H9 (cell line): ENCODE data around the gene MCM3AP. TPM values are rescaled to one million over a fixed set of nuclear protein-coding genes. Genes with fewer than 3 reads are reported as not detected.
A peak's percentile ranks its signal among the peaks of the same experiment; 100 is the strongest.

Experiments
- DNase-seq: peaks from one replicate; pipeline ENCODE4 v3.0.0-alpha.2; 2017
- H2AFZ ChIP-seq: one replicate; pipeline ENCODE4 v1.6.1; 2013; ENCODE audit warnings: mild to moderate bottlenecking, low read length, control low read depth, moderate library complexity
- H2AK5ac ChIP-seq: 2 replicates; pipeline ENCODE4 v1.6.1; 2013; ENCODE audit warnings: low read length, control low read depth, mixed read lengths; ENCODE audit not compliant: insufficient read length
- H2BK120ac ChIP-seq: one replicate; pipeline ENCODE4 v1.6.1; 2013; ENCODE audit warnings: low read depth, mild to moderate bottlenecking, low read length, control low read depth, inconsistent platforms; ENCODE audit not compliant: poor library complexity, severe bottlenecking
- H2BK12ac ChIP-seq: 2 replicates; pipeline ENCODE4 v1.6.1; 2013; ENCODE audit warnings: low read length, control low read depth, mixed read lengths, low read depth; ENCODE audit not compliant: insufficient read length
- H2BK15ac ChIP-seq: 2 replicates; pipeline ENCODE4 v1.6.1; 2013; ENCODE audit warnings: low read depth, low read length, control low read depth
- H2BK20ac ChIP-seq: one replicate; pipeline ENCODE4 v1.6.1; 2013; ENCODE audit warnings: low read depth, mild to moderate bottlenecking, low read length, control low read depth, inconsistent platforms; ENCODE audit not compliant: poor library complexity, severe bottlenecking
- H2BK5ac ChIP-seq: 2 replicates; pipeline ENCODE4 v1.6.1; 2013; ENCODE audit warnings: low read length, control low read depth, mixed read lengths; ENCODE audit not compliant: insufficient read length
- H3K14ac ChIP-seq: 2 replicates; pipeline ENCODE4 v1.6.1; 2013; ENCODE audit warnings: low read length, control low read depth; ENCODE audit not compliant: insufficient read depth
- H3K18ac ChIP-seq: 2 replicates; pipeline ENCODE4 v1.6.1; 2013; ENCODE audit warnings: low read depth, mild to moderate bottlenecking, mixed read lengths, low read length, control low read depth; ENCODE audit not compliant: insufficient read length
- H3K23ac ChIP-seq: 2 replicates; pipeline ENCODE4 v1.6.1; 2013; ENCODE audit warnings: low read length, control low read depth, mixed read lengths, low read depth; ENCODE audit not compliant: insufficient read length
- H3K23me2 ChIP-seq: 2 replicates; pipeline ENCODE4 v1.6.1; 2013; ENCODE audit warnings: low read depth, mild to moderate bottlenecking, mixed read lengths, low read length, control low read depth; ENCODE audit not compliant: insufficient read length, poor library complexity, severe bottlenecking
- H3K27ac ChIP-seq: 2 replicates; pipeline ENCODE4 v1.5.1; 2013; ENCODE audit warnings: low read length, control low read depth, mixed read lengths, low read depth; ENCODE audit not compliant: insufficient read length
- H3K27me3 ChIP-seq: 2 replicates; pipeline ENCODE4 v1.6.1; 2013; ENCODE audit warnings: low read length, control low read depth, inconsistent platforms; ENCODE audit not compliant: insufficient read depth
- H3K4ac ChIP-seq: 2 replicates; pipeline ENCODE4 v1.6.1; 2013; ENCODE audit warnings: low read depth, mild to moderate bottlenecking, control low read depth, inconsistent platforms, low read length, moderate library complexity
- H3K4me1 ChIP-seq: 2 replicates; pipeline ENCODE4 v1.6.1; 2013; ENCODE audit warnings: low read length, control low read depth, inconsistent platforms; ENCODE audit not compliant: insufficient read depth
- H3K4me2 ChIP-seq: 2 replicates; pipeline ENCODE4 v1.6.1; 2013; ENCODE audit warnings: low read length, control low read depth, mixed read lengths; ENCODE audit not compliant: insufficient read length, insufficient read depth
- H3K56ac ChIP-seq: 2 replicates; pipeline ENCODE4 v1.6.1; 2013; ENCODE audit warnings: low read depth, mild to moderate bottlenecking, mixed read lengths, low read length, control low read depth; ENCODE audit not compliant: insufficient read length
- H3K79me1 ChIP-seq: 2 replicates; pipeline ENCODE4 v1.6.1; 2013; ENCODE audit warnings: low read depth, mild to moderate bottlenecking, moderate library complexity, low read length, control low read depth, inconsistent platforms; ENCODE audit not compliant: insufficient read depth, poor library complexity, severe bottlenecking
- H3K79me2 ChIP-seq: 2 replicates; pipeline ENCODE4 v1.6.1; 2013; ENCODE audit warnings: low read length, control low read depth, inconsistent platforms; ENCODE audit not compliant: insufficient read depth
- H3K9ac ChIP-seq: 2 replicates; pipeline ENCODE4 v1.6.1; 2013; ENCODE audit warnings: low read length, control low read depth, mixed read lengths; ENCODE audit not compliant: insufficient read length; ENCODE audit errors: extremely low read depth
- H3K9me3 ChIP-seq: one replicate; pipeline ENCODE4 v1.6.1; 2013; ENCODE audit warnings: low read depth, low read length, inconsistent platforms; ENCODE audit not compliant: control insufficient read depth
- H3T11ph ChIP-seq: one replicate; pipeline ENCODE4 v1.6.1; 2013; ENCODE audit warnings: mild to moderate bottlenecking, low read length, control low read depth, inconsistent platforms
- H4K20me1 ChIP-seq: one replicate; pipeline ENCODE4 v1.6.1; 2013; ENCODE audit not compliant: control insufficient read depth, insufficient read length, insufficient read depth
- H4K5ac ChIP-seq: 2 replicates; pipeline ENCODE4 v1.6.1; 2013; ENCODE audit warnings: low read depth, mild to moderate bottlenecking, mixed read lengths, low read length, control low read depth; ENCODE audit not compliant: insufficient read length
- H4K8ac ChIP-seq: replicated peaks from 2 replicates; pipeline ENCODE4 v1.6.1; 2013; ENCODE audit warnings: low read length, control low read depth, mixed read lengths, low read depth; ENCODE audit not compliant: insufficient read length
- H4K91ac ChIP-seq: 2 replicates; pipeline ENCODE4 v1.6.1; 2013; ENCODE audit warnings: low read depth, mild to moderate bottlenecking, moderate library complexity, mixed read lengths, low read length, control low read depth; ENCODE audit not compliant: insufficient read length
- H3K27ac Mint-ChIP-seq, 3 experiments: 2 replicates in 2 of 3; 3 replicates in 1 of 3; pipeline ENCODE4 v1.8.0; 2020 to 2021; ENCODE audit warnings: mixed read lengths in 3 of 3, mild to moderate bottlenecking in 1 of 3, moderate library complexity in 1 of 3
- H3K27me3 Mint-ChIP-seq: 2 replicates; pipeline ENCODE4 v1.8.0; 2021; ENCODE audit warnings: low read depth, mild to moderate bottlenecking, moderate library complexity, mixed read lengths
- H3K36me3 Mint-ChIP-seq, 3 experiments: 2 replicates in 2 of 3; 3 replicates in 1 of 3; pipeline ENCODE4 v1.8.0; 2020 to 2021; ENCODE audit warnings: low read depth in 3 of 3, mixed read lengths in 3 of 3; ENCODE audit not compliant: insufficient read depth in 1 of 3
- H3K4me1 Mint-ChIP-seq, 2 experiments: 2 replicates each; pipeline ENCODE4 v1.8.0; 2020; ENCODE audit warnings: mixed read lengths in 2 of 2
- H3K4me3 Mint-ChIP-seq, 2 experiments: 2 replicates in 1 of 2; 3 replicates in 1 of 2; pipeline ENCODE4 v1.8.0; 2020 to 2021; ENCODE audit warnings: mild to moderate bottlenecking in 2 of 2, mixed read lengths in 2 of 2, moderate library complexity in 1 of 2
- H3K9me3 Mint-ChIP-seq, 2 experiments: 2 replicates in 1 of 2; 3 replicates in 1 of 2; pipeline ENCODE4 v1.8.0; 2020; ENCODE audit warnings: mild to moderate bottlenecking in 2 of 2, mixed read lengths in 2 of 2, moderate library complexity in 1 of 2
- WGBS: extraction: QIAGEN DNeasy Blood & Tissue Kit; methylation state at CpG from one replicate; pipeline ENCODE4 v1.1.7; 2013; ENCODE audit warnings: missing lambda C conversion rate, low lambda C conversion rate, mixed read lengths; ENCODE audit not compliant: insufficient read length; ENCODE audit errors: extremely low coverage; 5-methylcytosine and 5-hydroxymethylcytosine counted together
- total RNA-seq: library from RNA; stranded (reverse); gene quantifications from 2 replicates; pipeline ENCODE4 v1.2.1, GENCODE V29; 2021
- TF ChIP-seq, protein P1 (sequence below): fragments of 200-600 bp; sonication (generic); conservative IDR thresholded peaks from 3 replicates; pipeline ENCODE4 v1.8.0; 2021; ENCODE audit warnings: antibody characterized with exemption, mild to moderate bottlenecking

Gene MCM3AP
- total RNA-seq, 1 experiment from 2014 or later, result 124 TPM

DNA sequence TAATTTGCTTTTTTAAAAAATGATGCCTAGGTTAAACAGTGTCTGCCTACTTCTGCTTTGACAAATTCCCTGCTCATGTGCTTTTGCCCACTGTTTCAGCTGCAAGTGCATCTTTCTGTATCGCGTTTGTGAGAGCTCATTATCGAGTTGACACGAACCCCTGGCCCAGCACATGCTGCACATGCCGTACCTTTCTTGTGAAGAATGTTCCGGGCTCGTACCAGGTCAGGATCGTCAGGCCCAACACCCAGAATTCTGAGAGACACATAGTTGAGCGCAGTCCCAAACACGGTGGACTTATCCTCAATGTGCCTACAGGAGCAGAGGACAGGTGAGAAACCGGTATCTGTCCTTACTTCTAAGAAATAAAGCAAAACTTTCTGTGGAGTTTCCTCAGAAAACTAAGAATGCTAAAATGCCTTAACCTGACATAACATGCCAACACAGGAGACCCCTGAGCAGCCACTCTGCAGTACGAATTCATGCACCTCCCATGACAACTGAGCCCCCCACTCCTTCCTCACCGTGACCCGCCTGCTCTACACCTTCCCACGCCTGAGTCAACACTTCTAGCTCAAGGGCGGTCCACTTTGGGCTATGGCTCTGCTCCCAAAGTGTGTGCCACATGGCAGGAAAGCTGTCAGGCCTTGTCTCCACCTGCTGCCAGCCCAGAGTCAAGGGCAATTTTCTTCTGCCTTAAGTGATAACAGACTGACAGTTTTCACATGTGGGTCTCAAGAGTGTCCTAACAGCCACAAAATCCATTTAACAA is 63.6 kb downstream of the MCM3AP start:
- no peak overlapping the region for H2AK5ac ChIP-seq
- WGBS, result no CpG with 5 or more reads among the region's 16 CpGs
- H3K9me3 ChIP-seq, result no peaks in the 10 kb centered on the region
- H4K20me1 ChIP-seq, result no peaks in the 10 kb centered on the region
- no peaks in the 10 kb centered on the region for H3K27me3 ChIP-seq
- H3K4me2 ChIP-seq, result no peak overlapping the region
- H3K4me1 ChIP-seq, result no peaks in the 10 kb centered on the region
- H3K27ac ChIP-seq, result no peak overlapping the region
- no peak overlapping the region for H3K4ac ChIP-seq
- H3K56ac ChIP-seq, result no peak overlapping the region
- no peak overlapping the region for H3K23ac ChIP-seq
- peaks cover 47 to 60% (median 49%) of the 10 kb centered on the region in 3 experiments for H3K36me3 Mint-ChIP-seq
- H3K9ac ChIP-seq, result no peak overlapping the region
- DNase-seq, result no peak
- peaks cover 11 to 13% of the 10 kb centered on the region in 2 experiments for H3K9me3 Mint-ChIP-seq
- no peak overlapping the region for H3K18ac ChIP-seq
- TF ChIP-seq, protein P1, sequence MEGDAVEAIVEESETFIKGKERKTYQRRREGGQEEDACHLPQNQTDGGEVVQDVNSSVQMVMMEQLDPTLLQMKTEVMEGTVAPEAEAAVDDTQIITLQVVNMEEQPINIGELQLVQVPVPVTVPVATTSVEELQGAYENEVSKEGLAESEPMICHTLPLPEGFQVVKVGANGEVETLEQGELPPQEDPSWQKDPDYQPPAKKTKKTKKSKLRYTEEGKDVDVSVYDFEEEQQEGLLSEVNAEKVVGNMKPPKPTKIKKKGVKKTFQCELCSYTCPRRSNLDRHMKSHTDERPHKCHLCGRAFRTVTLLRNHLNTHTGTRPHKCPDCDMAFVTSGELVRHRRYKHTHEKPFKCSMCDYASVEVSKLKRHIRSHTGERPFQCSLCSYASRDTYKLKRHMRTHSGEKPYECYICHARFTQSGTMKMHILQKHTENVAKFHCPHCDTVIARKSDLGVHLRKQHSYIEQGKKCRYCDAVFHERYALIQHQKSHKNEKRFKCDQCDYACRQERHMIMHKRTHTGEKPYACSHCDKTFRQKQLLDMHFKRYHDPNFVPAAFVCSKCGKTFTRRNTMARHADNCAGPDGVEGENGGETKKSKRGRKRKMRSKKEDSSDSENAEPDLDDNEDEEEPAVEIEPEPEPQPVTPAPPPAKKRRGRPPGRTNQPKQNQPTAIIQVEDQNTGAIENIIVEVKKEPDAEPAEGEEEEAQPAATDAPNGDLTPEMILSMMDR, result no peak
- H2AFZ ChIP-seq, result no peak overlapping the region
- no peak overlapping the region for H2BK120ac ChIP-seq
- H4K91ac ChIP-seq, result no peak overlapping the region
- no peak overlapping the region; the same call in 1 of the 2 replicates for H3K14ac ChIP-seq
- H3K27ac Mint-ChIP-seq, result peak overlapping the region in 2 of 3 experiments; percentile 71 to 76; a peak in 2 of 7 replicates
- peaks cover 32% of the 10 kb centered on the region for H3K79me2 ChIP-seq
- H3T11ph ChIP-seq, result no peak overlapping the region
- H2BK12ac ChIP-seq, result no peak overlapping the region
- H3K79me1 ChIP-seq, result peaks cover 8% of the 10 kb centered on the region
- no peaks in the 10 kb centered on the region for H3K23me2 ChIP-seq
- no peak overlapping the region for H4K8ac ChIP-seq
- no peak overlapping the region for H3K4me3 Mint-ChIP-seq
- H4K5ac ChIP-seq, result no peak overlapping the region
- H2BK20ac ChIP-seq, result no peak overlapping the region
- H2BK5ac ChIP-seq, result no peak overlapping the region
- H3K4me1 Mint-ChIP-seq, result peaks cover under 1 to 3% of the 10 kb centered on the region in 2 experiments; a peak in 3 of 4 replicates
- H2BK15ac ChIP-seq, result no peak overlapping the region
- no peaks in the 10 kb centered on the region for H3K27me3 Mint-ChIP-seq
